OCI-LY7 (cell line): Measurements from ENCODE around the gene SH3BP1. TPM values are rescaled to one million over a fixed set of nuclear protein-coding genes. Genes with fewer than 3 reads are reported as not detected.

Experiments used
- BruUV-seq: library from RNA; stranded (reverse); fragments of 400-500 nt; replicated peaks from 2 replicates; lab custom pipeline; 2021; lab: Mats Ljungman, UMichigan
- CTCF ChIA-PET: fragments of 300-600 bp; sonication (Branson Sonifier 250); formaldehyde crosslinking; loops from one replicate; lab custom pipeline; 2022; ENCODE audit warnings: antibody characterized with exemption; ENCODE audit not compliant: unreplicated experiment; lab: Charles Lee
- POLR2A ChIA-PET: fragments of 300-600 bp; sonication (Branson Sonifier 250); formaldehyde crosslinking; loops from one replicate; lab custom pipeline; 2022; ENCODE audit warnings: antibody characterized with exemption; lab: Charles Lee
- DNase-seq: peaks from one replicate; pipeline ENCODE4 v3.0.0-alpha.2; 2015; ENCODE audit warnings: low spot score
- H2AFZ ChIP-seq: fragments of 200-600 bp; sonication (generic), shearing (Covaris generic); 2 replicates; pipeline ENCODE4 v1.6.1; 2014; ENCODE audit warnings: mild to moderate bottlenecking, antibody characterized with exemption, low read length, moderate library complexity
- H3K27ac ChIP-seq: fragments of 200-600 bp; sonication (generic); 2 replicates; pipeline ENCODE4 v1.5.1; 2014; ENCODE audit warnings: mixed run types, low read depth, mild to moderate bottlenecking, moderate library complexity, low read length, inconsistent platforms; ENCODE audit not compliant: poor library complexity, severe bottlenecking
- H3K36me3 ChIP-seq: fragments of 200-600 bp; sonication (generic); 2 replicates; pipeline ENCODE4 v1.6.1; 2014; ENCODE audit warnings: mild to moderate bottlenecking, antibody characterized with exemption, low read length, moderate library complexity, mixed read lengths; ENCODE audit not compliant: insufficient read depth
- H3K4me1 ChIP-seq: fragments of 200-600 bp; sonication (generic); 2 replicates; pipeline ENCODE4 v1.5.1; 2014; ENCODE audit warnings: mild to moderate bottlenecking, low read length; ENCODE audit not compliant: insufficient read depth, poor library complexity, severe bottlenecking
- H3K4me2 ChIP-seq: fragments of 200-600 bp; sonication (generic); 2 replicates; pipeline ENCODE4 v1.6.1; 2014; ENCODE audit warnings: mild to moderate bottlenecking, low read length
- H3K4me3 ChIP-seq: fragments of 200-600 bp; sonication (generic); 2 replicates; pipeline ENCODE4 v1.5.1; 2014; ENCODE audit warnings: mild to moderate bottlenecking, low read depth, low read length; ENCODE audit not compliant: poor library complexity, severe bottlenecking
- H3K79me2 ChIP-seq: fragments of 200-600 bp; sonication (generic); 2 replicates; pipeline ENCODE4 v1.6.1; 2016; ENCODE audit warnings: low read depth, mild to moderate bottlenecking, low read length, moderate library complexity, mixed read lengths; ENCODE audit not compliant: insufficient read depth
- H3K9me2 ChIP-seq: fragments of 200-600 bp; sonication (generic); 2 replicates; pipeline ENCODE4 v1.6.1; 2016; ENCODE audit warnings: mild to moderate bottlenecking, low read length, mixed read lengths; ENCODE audit not compliant: insufficient read depth
- H3K9me3 ChIP-seq: fragments of 200-600 bp; sonication (generic); 2 replicates; pipeline ENCODE4 v1.6.1; 2014; ENCODE audit warnings: mild to moderate bottlenecking, mixed run types, low read length, mixed read lengths
- H4K20me1 ChIP-seq: fragments of 200-600 bp; sonication (generic); 2 replicates; pipeline ENCODE4 v1.6.1; 2014; ENCODE audit warnings: mild to moderate bottlenecking, antibody characterized with exemption, low read length, moderate library complexity, mixed read lengths; ENCODE audit not compliant: insufficient read depth
- CTCF ChIP-seq: fragments of 200-600 bp; sonication (generic); conservative IDR thresholded peaks from 2 replicates; pipeline ENCODE4 v1.5.1; 2014; ENCODE audit warnings: mild to moderate bottlenecking, antibody characterized with exemption, low read length, moderate library complexity, mixed read lengths
- EZH2phosphoT487 ChIP-seq: fragments of 200-600 bp; sonication (generic); IDR thresholded peaks from 2 replicates; pipeline ENCODE4 v1.6.1; 2018; ENCODE audit warnings: low read depth, borderline replicate concordance, mild to moderate bottlenecking, mixed run types, antibody characterized with exemption, low read length, moderate library complexity, mixed read lengths
- intact Hi-C: fragments of 100-400 bp; cut with micrococcal nuclease; formaldehyde crosslinking; loops from one replicate; pipeline ENCODE4 v1.10.0; 2022; ENCODE audit not compliant: unreplicated experiment
- small RNA-seq: library from RNA; depleted of rRNA; stranded (forward); fragments of <200 nt; gene quantifications from one replicate; pipeline ENCODE3, GENCODE V24; 2014
- total RNA-seq, 2 experiments: library from RNA; depleted of rRNA in 1 of 2; stranded (reverse); fragments of >200 nt in 1 of 2; shearing (Covaris generic) in 1 of 2; gene quantifications; 2 replicates each; pipeline ENCODE4 v1.2.3, GENCODE V29; 2014 to 2022

SH3BP1 gene
- total RNA-seq, 2 experiments from 2014 or later, result 15.3 to 48.4 TPM

DNA sequence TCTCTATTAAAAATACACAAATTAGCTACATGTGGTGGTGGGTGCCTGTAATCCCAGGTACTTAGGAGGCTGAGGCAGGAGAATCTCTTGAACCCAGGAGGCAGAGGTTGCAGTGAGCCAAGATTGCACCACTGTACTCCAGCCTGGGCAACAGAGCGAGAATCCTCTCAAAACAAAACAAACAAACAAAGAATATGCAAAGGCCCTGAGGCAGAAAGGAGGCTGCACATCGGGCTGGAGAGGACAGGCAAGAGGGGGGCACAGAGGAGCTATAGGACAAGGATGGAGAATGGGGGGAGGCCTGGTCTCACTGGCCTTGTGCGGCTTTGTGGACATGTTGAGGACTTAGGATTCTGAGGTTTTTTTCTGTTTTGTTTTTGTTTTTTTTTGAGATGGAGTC, 65.7 kb downstream of the SH3BP1 start:
- TF ChIP-seq CTCF (no peak), EZH2phosphoT487 (no peak)
- ChIA-PET POLR2A (interaction anchor here (0.6 kb wide), 1 partner anchor 130 kb away, joined by 5 read pairs; no protein-coding TSS in a partner anchor), CTCF (no interaction called here)
- Histone ChIP-seq H3K4me2 (no peak overlapping the region), H4K20me1 (no peaks in the 10 kb centered on the region), H3K4me1 (no peaks in the 10 kb centered on the region), H3K9me2 (no peaks in the 10 kb centered on the region), H3K4me3 (no peak overlapping the region), H3K9me3 (no peaks in the 10 kb centered on the region), H3K79me2 (no peaks in the 10 kb centered on the region), H3K36me3 (no peaks in the 10 kb centered on the region), H2AFZ (no peak overlapping the region), H3K27ac (no peak overlapping the region)
- intact Hi-C loops, result no loop called here
- DNase-seq, result no peak
- BruUV-seq, result no TSS peak

Small RNA genes within 50 kb of the gene (small RNA-seq; reads per million reads assigned to genes)
- not detected for gene RN7SL385P

Other genes with a start within 250 kb of the SH3BP1 start
- 0.63 and 0.82 TPM in 2 replicates for gene ELFN2, start 212.2 kb upstream of the SH3BP1 start, total RNA-seq (2014; rRNA removed; shearing (Covaris generic))
- 0.83 and 1.8 TPM in 2 replicates for gene ELFN2, start 212.2 kb upstream of the SH3BP1 start, total RNA-seq (2022)
- 174 and 225 TPM in 2 replicates for gene MFNG, start 153.3 kb upstream of the SH3BP1 start, total RNA-seq (2014; rRNA removed; shearing (Covaris generic))
- 215 and 235 TPM in 2 replicates for gene MFNG, start 153.3 kb upstream of the SH3BP1 start, total RNA-seq (2022)
- gene CARD10, start 120.3 kb upstream of the SH3BP1 start, total RNA-seq (2014; rRNA removed; shearing (Covaris generic)), result 3.3 and 4.0 TPM in 2 replicates
- gene CARD10, start 120.3 kb upstream of the SH3BP1 start, total RNA-seq (2022), result 2.8 and 3.1 TPM in 2 replicates
- not detected in 2 replicates for gene CDC42EP1, start 79.2 kb upstream of the SH3BP1 start, total RNA-seq (2014; rRNA removed; shearing (Covaris generic))
- gene CDC42EP1, start 79.2 kb upstream of the SH3BP1 start, total RNA-seq (2022), result not detected in 2 replicates
- 0.44 TPM in 1 of 2 replicates, not detected in the other for gene LGALS2, start 59.6 kb upstream of the SH3BP1 start, total RNA-seq (2014; rRNA removed; shearing (Covaris generic))
- gene LGALS2, start 59.6 kb upstream of the SH3BP1 start, total RNA-seq (2022), result 0.82 and 0.92 TPM in 2 replicates
- gene GGA1, start 30.8 kb upstream of the SH3BP1 start, total RNA-seq (2014; rRNA removed; shearing (Covaris generic)), result 119 and 127 TPM in 2 replicates
- 167 and 172 TPM in 2 replicates for gene GGA1, start 30.8 kb upstream of the SH3BP1 start, total RNA-seq (2022)
- 50.0 and 61.2 TPM in 2 replicates for gene PDXP, start 19.1 kb downstream of the SH3BP1 start, total RNA-seq (2014; rRNA removed; shearing (Covaris generic))
- 54.0 and 55.8 TPM in 2 replicates for gene PDXP, start 19.1 kb downstream of the SH3BP1 start, total RNA-seq (2022)
- gene LGALS1, start 36.0 kb downstream of the SH3BP1 start, total RNA-seq (2014; rRNA removed; shearing (Covaris generic)), result 85.8 and 93.1 TPM in 2 replicates
- 57.2 and 57.3 TPM in 2 replicates for gene LGALS1, start 36.0 kb downstream of the SH3BP1 start, total RNA-seq (2022)
- gene NOL12, start 46.7 kb downstream of the SH3BP1 start, total RNA-seq (2014; rRNA removed; shearing (Covaris generic)), result 64.6 and 79.0 TPM in 2 replicates
- gene NOL12, start 46.7 kb downstream of the SH3BP1 start, total RNA-seq (2022), result 58.6 and 62.3 TPM in 2 replicates
- gene TRIOBP, start 57.4 kb downstream of the SH3BP1 start, total RNA-seq (2014; rRNA removed; shearing (Covaris generic)), result 24.4 and 31.6 TPM in 2 replicates
- 30.6 and 31.1 TPM in 2 replicates for gene TRIOBP, start 57.4 kb downstream of the SH3BP1 start, total RNA-seq (2022)
- gene GCAT, start 168.3 kb downstream of the SH3BP1 start, total RNA-seq (2014; rRNA removed; shearing (Covaris generic)), result 14.6 and 20.6 TPM in 2 replicates
- 17.3 and 21.6 TPM in 2 replicates for gene GCAT, start 168.3 kb downstream of the SH3BP1 start, total RNA-seq (2022)
- gene GALR3, start 183.7 kb downstream of the SH3BP1 start, total RNA-seq (2014; rRNA removed; shearing (Covaris generic)), result not detected in 2 replicates
- gene GALR3, start 183.7 kb downstream of the SH3BP1 start, total RNA-seq (2022), result not detected in 2 replicates
- 21.0 and 25.4 TPM in 2 replicates for gene ANKRD54, start 204.7 kb downstream of the SH3BP1 start, total RNA-seq (2014; rRNA removed; shearing (Covaris generic))
- gene ANKRD54, start 204.7 kb downstream of the SH3BP1 start, total RNA-seq (2022), result 31.7 and 31.8 TPM in 2 replicates
- 443 and 503 TPM in 2 replicates for gene EIF3L, start 209.8 kb downstream of the SH3BP1 start, total RNA-seq (2014; rRNA removed; shearing (Covaris generic))
- 596 and 649 TPM in 2 replicates for gene EIF3L, start 209.8 kb downstream of the SH3BP1 start, total RNA-seq (2022)